GM13976 (cell line): ENCODE data around the gene PDE11A.
A peak's percentile ranks its signal among the peaks of the same experiment; 100 is the strongest.

Source experiments
- DNase-seq: peaks from one replicate; pipeline ENCODE4 v3.0.0; 2012; ENCODE audit warnings: low spot score
- in situ Hi-C: fragments of 300-500 bp; cut with MboI; formaldehyde crosslinking; loops from one replicate; pipeline ENCODE4 v1.12.0; 2022; ENCODE audit warnings: low sequenced_read_pairs, mixed read lengths, inconsistent platforms; ENCODE audit not compliant: unreplicated experiment
- TF ChIP-seq, protein P1 (sequence below): IDR thresholded peaks from 2 replicates; pipeline ENCODE4 v1.5.1; 2012; ENCODE audit warnings: borderline replicate concordance, mild to moderate bottlenecking; ENCODE audit not compliant: insufficient read depth; ENCODE audit errors: extremely low read depth, missing control alignments, control extremely low read depth

The PDE11A gene

DNA sequence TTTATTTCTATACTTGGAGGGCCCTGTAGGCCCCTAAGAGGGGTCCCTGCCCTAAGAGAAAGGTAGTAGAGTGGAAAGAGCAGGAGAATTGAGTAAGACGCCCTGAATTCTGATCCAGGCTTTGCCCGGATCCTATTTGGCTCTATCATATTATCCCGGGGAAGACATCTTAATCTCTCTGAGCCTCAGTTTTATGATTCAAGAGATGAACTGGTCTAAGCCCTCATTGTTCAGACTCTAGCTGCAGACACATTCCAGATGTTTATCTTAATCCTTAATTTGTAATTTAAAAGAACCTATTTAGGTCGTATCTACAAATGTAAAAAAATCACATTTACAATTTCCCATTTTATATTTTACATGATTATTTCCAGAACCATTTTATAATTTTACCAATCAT is 459.9 kb downstream of the PDE11A start:
- DNase-seq, result no peak

DNA sequence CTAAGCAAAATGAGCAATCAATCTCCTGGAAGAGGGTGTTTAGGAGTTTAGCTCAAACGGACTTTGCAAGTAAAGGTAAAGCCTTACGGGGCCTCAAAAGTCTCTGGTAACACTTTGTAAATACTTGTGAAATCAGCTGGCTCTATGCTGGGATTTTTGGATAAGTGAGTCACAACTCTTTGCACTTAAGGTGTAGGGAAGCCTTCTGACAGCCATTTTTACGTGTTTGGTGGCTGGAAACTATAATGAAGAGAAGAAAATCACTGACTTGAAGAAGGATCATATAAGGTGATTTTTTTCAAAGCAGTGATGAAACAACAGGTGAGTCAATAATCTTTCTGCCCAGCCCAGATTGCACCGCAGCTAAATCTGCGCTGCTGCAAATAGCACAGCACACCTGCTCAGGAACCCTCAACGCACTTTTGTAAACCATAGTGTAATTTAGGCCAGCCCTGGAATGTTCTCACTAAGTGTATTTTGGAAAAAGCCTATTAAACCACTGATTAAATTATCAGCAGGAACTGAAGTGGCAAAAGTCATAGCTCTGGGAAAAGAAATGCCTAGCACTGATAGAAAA is 461.2 kb downstream of the PDE11A start:
- TF ChIP-seq, protein P1, sequence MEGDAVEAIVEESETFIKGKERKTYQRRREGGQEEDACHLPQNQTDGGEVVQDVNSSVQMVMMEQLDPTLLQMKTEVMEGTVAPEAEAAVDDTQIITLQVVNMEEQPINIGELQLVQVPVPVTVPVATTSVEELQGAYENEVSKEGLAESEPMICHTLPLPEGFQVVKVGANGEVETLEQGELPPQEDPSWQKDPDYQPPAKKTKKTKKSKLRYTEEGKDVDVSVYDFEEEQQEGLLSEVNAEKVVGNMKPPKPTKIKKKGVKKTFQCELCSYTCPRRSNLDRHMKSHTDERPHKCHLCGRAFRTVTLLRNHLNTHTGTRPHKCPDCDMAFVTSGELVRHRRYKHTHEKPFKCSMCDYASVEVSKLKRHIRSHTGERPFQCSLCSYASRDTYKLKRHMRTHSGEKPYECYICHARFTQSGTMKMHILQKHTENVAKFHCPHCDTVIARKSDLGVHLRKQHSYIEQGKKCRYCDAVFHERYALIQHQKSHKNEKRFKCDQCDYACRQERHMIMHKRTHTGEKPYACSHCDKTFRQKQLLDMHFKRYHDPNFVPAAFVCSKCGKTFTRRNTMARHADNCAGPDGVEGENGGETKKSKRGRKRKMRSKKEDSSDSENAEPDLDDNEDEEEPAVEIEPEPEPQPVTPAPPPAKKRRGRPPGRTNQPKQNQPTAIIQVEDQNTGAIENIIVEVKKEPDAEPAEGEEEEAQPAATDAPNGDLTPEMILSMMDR, result no peak
- in situ Hi-C loops, result loop anchor here (25.0 kb wide), 1 partner anchor 274 kb away; no protein-coding TSS in a partner anchor
- no peak for DNase-seq

More for the DNA sequence above, 459.9 kb downstream of the PDE11A start:
- in situ Hi-C loops, result loop anchor here (25.0 kb wide), 1 partner anchor 275 kb away; no protein-coding TSS in a partner anchor
- TF ChIP-seq, protein P1, result no peak

DNA sequence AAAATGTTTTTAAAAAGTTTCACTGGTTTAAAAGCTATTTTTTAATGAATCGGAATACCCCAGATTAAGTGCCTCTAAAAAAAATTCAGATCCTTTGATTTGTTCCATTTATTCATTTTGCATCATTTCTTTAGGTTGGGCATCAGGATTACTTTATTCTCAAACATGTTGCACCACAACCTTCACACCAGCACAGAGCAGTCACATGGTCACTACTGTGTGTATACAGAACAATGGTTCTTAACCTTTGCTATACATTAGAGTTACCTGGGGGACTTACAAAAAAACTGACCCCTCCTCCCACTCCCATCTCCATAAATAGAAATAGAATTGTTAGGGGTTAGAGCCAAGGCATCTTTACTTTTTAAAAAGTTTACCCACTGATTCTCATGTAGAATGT is 461.8 kb downstream of the PDE11A start:
- no peak for DNase-seq
- in situ Hi-C loops, result loop anchor here (25.0 kb wide), 1 partner anchor 274 kb away; no protein-coding TSS in a partner anchor

DNA sequence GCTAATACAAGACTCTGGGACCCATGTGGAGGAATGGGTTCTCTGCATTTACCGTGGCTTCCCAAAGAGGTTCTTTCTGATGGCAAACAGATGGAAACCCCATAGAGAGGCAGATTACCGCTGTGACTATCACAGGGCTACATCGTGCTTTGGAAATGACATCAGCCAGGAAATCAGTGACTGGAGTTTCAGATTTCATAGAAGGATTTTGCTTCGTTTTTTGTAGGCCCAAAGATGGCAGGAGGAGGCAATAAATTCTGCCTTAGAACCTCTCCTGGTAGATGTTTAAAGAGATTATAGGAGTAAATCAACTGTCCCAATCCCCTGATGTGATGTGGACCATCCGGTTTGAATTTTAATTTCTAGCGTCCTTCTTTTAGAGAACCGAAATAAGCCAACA is 465.9 kb downstream of the PDE11A start:
- in situ Hi-C loops, result loop anchor here (25.0 kb wide), 1 partner anchor 269 kb away; no protein-coding TSS in a partner anchor
- TF ChIP-seq, protein P1, result no peak
- DNase-seq, result no peak

More for the DNA sequence above, 461.8 kb downstream of the PDE11A start:
- TF ChIP-seq, protein P1, result no peak

DNA sequence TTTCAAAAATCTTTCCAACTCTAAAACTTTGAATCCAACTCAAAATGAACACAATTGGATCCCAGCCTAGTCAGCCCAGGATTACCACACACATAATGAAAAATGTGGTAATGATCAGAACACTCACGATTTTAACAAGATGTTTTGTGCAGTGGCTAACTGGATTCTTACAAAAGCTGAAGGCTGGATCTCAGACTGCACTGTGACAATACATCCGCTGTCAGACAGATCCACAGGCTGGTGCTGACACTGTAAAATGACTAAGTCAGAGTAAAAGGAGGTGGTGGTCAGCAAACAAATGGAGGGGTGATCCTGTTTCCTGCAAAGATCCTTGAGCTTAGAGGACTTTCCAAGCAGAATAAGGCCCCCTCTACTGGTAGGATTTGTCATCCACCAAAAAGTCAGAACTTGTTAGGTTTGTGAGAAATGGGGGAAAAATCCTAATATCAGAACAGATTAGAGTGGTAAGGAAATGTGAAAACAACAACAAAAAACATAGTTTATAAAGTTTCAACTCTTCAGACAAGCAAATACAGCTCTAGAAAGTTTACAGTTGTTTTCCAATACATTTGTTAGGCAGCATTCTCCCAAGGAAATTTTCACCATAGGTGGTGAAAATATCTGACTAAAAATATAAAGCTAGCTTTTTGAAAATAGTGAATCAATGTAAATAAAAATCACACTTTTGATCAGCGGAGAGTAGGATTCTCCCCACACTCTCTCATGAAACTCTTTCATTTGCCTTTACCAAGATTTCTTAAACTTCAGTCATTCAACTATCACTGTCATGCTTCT is 468.1 kb downstream of the PDE11A start:
- in situ Hi-C loops, result loop anchor here (25.0 kb wide), 1 partner anchor 267 kb away; no protein-coding TSS in a partner anchor
- TF ChIP-seq, protein P1, result peak; percentile 57
- peak; percentile 37 for DNase-seq

DNA sequence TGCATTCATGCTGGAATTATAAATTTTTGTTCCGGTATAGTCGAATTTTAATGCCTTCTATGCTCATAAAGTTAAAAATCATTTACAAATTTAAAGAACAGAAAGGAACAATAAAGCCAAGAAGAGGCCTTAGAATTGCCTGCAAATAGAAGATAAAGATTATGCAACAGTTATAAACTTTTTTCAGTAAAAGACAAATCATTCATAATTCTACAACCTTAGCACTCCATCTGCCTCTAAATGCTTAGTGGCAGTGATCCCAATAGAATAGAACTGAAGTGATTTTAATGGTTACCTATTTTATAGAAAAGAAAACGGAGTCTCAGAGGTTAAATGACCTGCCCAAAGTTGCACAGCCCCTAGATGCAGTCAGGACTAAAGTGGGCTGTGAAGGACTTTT is 468.8 kb downstream of the PDE11A start:
- in situ Hi-C loops, result loop anchor here (25.0 kb wide), 1 partner anchor 266 kb away; no protein-coding TSS in a partner anchor
- TF ChIP-seq, protein P1, result no peak
- no peak for DNase-seq
